ENCODE measurements around the gene BEST1. TPM values are rescaled to one million over a fixed set of nuclear protein-coding genes. Genes with fewer than 3 reads are reported as not detected.

The BEST1 gene
- total and polyA plus RNA-seq, 2 of the 13 experiments (the other 11 are each of a cell fraction or from before 2014, with no cell fraction given), result 0.09 to 0.65 TPM

DNA sequence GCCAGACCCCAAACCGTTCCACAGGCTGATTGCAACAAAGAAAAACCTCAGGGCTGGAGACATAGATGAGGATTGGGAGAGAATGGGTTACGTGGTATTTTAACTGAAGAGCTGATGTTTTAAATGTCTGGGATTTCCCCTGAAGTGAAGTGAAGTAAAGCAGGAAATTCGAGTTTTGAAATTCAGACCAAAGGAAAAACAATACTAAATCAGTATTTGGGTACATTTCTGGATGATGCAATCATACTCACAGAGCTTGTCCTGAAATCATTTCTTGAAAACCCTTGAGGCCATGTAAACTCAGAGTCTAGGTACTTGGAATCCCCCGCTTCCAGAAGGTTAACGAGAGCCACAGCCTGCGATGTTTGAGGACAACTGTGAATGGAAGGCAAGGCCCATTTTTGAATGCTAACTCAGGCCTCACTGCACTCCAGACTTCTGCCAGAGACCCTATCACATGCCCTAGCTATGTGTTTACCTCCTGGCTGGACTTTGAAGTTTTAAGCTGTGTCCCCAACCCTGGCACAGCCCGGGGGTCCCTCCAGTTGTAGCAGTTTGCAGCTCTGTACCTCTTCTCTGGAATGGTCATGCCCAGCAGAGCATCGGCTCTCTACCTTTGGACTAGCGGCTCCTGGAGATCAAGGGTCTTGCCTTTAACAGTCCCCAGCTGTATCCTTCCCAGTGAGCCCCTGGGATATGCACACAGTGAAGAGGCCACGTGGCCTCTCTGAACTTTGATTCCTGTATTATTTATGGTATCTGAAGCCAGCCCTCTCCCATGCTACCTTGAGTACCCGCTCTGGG, 22.7 kb downstream of the BEST1 start (continued):
- TF ChIP-seq, protein P1, sequence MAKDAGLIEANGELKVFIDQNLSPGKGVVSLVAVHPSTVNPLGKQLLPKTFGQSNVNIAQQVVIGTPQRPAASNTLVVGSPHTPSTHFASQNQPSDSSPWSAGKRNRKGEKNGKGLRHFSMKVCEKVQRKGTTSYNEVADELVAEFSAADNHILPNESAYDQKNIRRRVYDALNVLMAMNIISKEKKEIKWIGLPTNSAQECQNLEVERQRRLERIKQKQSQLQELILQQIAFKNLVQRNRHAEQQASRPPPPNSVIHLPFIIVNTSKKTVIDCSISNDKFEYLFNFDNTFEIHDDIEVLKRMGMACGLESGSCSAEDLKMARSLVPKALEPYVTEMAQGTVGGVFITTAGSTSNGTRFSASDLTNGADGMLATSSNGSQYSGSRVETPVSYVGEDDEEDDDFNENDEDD (CRISPR knock-in tag; IDR thresholded peaks at IDR 0.05; ENCODE audit: borderline replicate concordance), result peak; percentile 40; the same call in 1 of the 2 replicates
- TF ChIP-seq, protein P2, sequence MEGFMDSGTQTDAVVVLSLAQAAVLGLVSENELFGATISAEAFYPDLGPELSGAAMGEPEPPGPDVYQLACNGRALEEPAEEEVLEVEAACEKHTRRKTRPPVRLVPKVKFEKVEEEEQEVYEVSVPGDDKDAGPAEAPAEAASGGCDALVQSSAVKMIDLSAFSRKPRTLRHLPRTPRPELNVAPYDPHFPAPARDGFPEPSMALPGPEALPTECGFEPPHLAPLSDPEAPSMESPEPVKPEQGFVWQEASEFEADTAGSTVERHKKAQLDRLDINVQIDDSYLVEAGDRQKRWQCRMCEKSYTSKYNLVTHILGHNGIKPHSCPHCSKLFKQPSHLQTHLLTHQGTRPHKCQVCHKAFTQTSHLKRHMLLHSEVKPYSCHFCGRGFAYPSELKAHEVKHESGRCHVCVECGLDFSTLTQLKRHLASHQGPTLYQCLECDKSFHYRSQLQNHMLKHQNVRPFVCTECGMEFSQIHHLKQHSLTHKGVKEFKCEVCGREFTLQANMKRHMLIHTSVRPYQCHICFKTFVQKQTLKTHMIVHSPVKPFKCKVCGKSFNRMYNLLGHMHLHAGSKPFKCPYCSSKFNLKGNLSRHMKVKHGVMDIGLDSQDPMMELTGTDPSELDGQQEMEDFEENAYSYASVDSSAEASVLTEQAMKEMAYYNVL (CRISPR knock-in tag; IDR thresholded peaks at IDR 0.05; ENCODE audit: borderline replicate concordance), result no peak; the same call in 1 of the 2 replicates
- TF ChIP-seq, protein P3, sequence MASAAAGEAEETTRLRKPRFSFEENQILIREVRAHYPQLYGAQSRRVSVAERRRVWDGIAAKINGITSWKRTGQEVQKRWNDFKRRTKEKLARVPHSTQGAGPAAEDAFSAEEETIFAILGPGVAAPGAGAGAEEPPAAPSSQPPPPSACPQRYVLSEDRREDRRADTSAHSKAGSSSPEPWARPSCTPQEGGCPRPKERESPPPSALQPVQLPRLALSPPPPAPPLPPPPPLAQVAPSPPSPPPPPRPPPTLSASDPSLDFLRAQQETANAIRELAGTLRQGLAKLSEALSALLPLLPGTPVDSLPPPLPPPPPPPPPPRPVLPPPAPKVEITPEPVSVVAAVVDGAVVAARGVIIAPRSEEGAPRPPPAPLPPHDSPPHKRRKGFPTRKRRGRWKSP (CRISPR knock-in tag; IDR thresholded peaks at IDR 0.05), result peak; percentile 66
- TF ChIP-seq HOXD1 (CRISPR knock-in tag; IDR thresholded peaks at IDR 0.05) (peak; percentile 44; the same call in 1 of the 2 replicates), ZNF232 (CRISPR knock-in tag; IDR thresholded peaks at IDR 0.05; ENCODE audit: borderline replicate concordance) (peak; percentile 28; the same call in 1 of the 2 replicates), ZNF180 (CRISPR knock-in tag; IDR thresholded peaks at IDR 0.05; ENCODE audit: borderline replicate concordance, low read depth) (no peak), ZFAT (CRISPR knock-in tag; conservative IDR thresholded peaks at IDR 0.05) (no peak), ZNF354B (CRISPR knock-in tag; IDR thresholded peaks at IDR 0.05) (no peak), ZC3H13 (CRISPR knock-in tag; IDR thresholded peaks at IDR 0.05) (peak; percentile 64; the same call in 1 of the 2 replicates), NKX3-1 (CRISPR knock-in tag; IDR thresholded peaks at IDR 0.05) (peak; percentile 18; the same call in 1 of the 2 replicates), CCAR2 (optimal IDR thresholded peaks at IDR 0.05; ENCODE audit: low read depth, low read length) (no peak), ZNF496 (CRISPR knock-in tag; IDR thresholded peaks at IDR 0.05; ENCODE audit: insufficient replicate concordance) (no peak), IKZF4 (CRISPR knock-in tag; IDR thresholded peaks at IDR 0.05; ENCODE audit: borderline replicate concordance, low read depth, not compliant biosample characterization) (peak; percentile 57), NFIC (IDR thresholded peaks at IDR 0.05; ENCODE audit: low read length) (no peak), PHB2 (IDR thresholded peaks at IDR 0.05; ENCODE audit: partially characterized antibody) (no peak), GABPA (IDR thresholded peaks at IDR 0.05; ENCODE audit: low read depth, low read length) (no peak), GABPA (CRISPR knock-in tag; IDR thresholded peaks at IDR 0.05; ENCODE audit: low read depth) (no peak), DNMT1 (CRISPR knock-in tag; IDR thresholded peaks at IDR 0.05) (no peak), KLF9 (CRISPR knock-in tag; IDR thresholded peaks at IDR 0.05; ENCODE audit: low read depth) (no peak; the same call in 1 of the 2 replicates)
- TF ChIP-seq, protein P4, sequence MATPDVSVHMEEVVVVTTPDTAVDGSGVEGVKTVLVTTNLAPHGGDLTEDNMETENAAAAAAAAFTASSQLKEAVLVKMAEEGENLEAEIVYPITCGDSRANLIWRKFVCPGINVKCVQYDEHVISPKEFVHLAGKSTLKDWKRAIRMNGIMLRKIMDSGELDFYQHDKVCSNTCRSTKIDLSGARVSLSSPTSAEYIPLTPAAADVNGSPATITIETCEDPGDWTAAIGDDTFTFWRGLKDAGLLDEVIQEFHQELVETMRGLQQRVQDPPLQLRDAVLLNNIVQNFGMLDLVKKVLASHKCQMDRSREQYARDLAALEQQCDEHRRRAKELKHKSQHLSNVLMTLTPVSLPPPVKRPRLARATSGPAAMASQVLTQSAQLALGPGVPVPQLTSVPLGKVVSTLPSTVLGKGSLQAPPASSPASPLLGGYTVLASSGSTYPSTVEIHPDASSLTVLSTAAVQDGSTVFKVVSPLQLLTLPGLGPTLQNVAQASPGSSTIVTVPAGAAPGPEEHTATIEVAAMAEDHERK (CRISPR knock-in tag; IDR thresholded peaks at IDR 0.05; ENCODE audit: low read depth), result no peak
- TF ChIP-seq, protein P5, sequence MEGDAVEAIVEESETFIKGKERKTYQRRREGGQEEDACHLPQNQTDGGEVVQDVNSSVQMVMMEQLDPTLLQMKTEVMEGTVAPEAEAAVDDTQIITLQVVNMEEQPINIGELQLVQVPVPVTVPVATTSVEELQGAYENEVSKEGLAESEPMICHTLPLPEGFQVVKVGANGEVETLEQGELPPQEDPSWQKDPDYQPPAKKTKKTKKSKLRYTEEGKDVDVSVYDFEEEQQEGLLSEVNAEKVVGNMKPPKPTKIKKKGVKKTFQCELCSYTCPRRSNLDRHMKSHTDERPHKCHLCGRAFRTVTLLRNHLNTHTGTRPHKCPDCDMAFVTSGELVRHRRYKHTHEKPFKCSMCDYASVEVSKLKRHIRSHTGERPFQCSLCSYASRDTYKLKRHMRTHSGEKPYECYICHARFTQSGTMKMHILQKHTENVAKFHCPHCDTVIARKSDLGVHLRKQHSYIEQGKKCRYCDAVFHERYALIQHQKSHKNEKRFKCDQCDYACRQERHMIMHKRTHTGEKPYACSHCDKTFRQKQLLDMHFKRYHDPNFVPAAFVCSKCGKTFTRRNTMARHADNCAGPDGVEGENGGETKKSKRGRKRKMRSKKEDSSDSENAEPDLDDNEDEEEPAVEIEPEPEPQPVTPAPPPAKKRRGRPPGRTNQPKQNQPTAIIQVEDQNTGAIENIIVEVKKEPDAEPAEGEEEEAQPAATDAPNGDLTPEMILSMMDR (CRISPR knock-in tag; IDR thresholded peaks at IDR 0.05), result peak; percentile 4; the same call in 1 of the 2 replicates
